SK-N-SH treated with all-trans-retinoic acid at 6 μM for 48 hours (cell line): Measurements from ENCODE around the gene HOXC13.

ENCODE experiments used
- ATAC-seq: fragments of 200-7000 bp; cut with Tn5 transposase; 3 replicates; pipeline ENCODE4 v1.9.1; 2020; ENCODE audit warnings: mild to moderate bottlenecking, moderate library complexity
- ARNTL ChIP-seq: fragments of 450-650 bp; formaldehyde crosslinking; IDR thresholded peaks from 2 replicates; pipeline ENCODE4 v1.5.0; 2020; ENCODE audit warnings: low read depth, mild to moderate bottlenecking, moderate library complexity, borderline replicate concordance
- BACH2 ChIP-seq: fragments of 250-450 bp; sonication (Bioruptor Pico); IDR thresholded peaks from 2 replicates; pipeline ENCODE4 v1.9.0; 2021; ENCODE audit warnings: mild to moderate bottlenecking, borderline replicate concordance
- CREB5 ChIP-seq: fragments of 250-450 bp; sonication (Bioruptor Pico); IDR thresholded peaks from 2 replicates; pipeline ENCODE4 v1.5.1; 2020; ENCODE audit warnings: low read depth, mild to moderate bottlenecking, moderate library complexity
- CSDC2 ChIP-seq: fragments of 250-450 bp; sonication (Bioruptor Pico); IDR thresholded peaks from 2 replicates; pipeline ENCODE4 v1.5.0; 2020; ENCODE audit warnings: mild to moderate bottlenecking, moderate library complexity
- CSRNP3 ChIP-seq: fragments of 250-450 bp; sonication (Bioruptor Pico); IDR thresholded peaks from 2 replicates; pipeline ENCODE4 v1.5.1; 2021; ENCODE audit warnings: mild to moderate bottlenecking, moderate library complexity
- ESRRG ChIP-seq: fragments of 250-450 bp; sonication (Bioruptor Pico); IDR thresholded peaks from 2 replicates; pipeline ENCODE4 v1.6.1; 2021; ENCODE audit warnings: mild to moderate bottlenecking
- GLIS3 ChIP-seq: fragments of 250-450 bp; sonication (Bioruptor Pico); IDR thresholded peaks from 2 replicates; pipeline ENCODE4 v1.5.0; 2020; ENCODE audit warnings: mild to moderate bottlenecking, moderate library complexity
- ISL1 ChIP-seq: fragments of 250-450 bp; sonication (Bioruptor Pico); IDR thresholded peaks from 2 replicates; pipeline ENCODE4 v2.1.2; 2022; ENCODE audit warnings: mild to moderate bottlenecking, moderate library complexity
- OSR1 ChIP-seq: fragments of 250-450 bp; sonication (Bioruptor Pico); IDR thresholded peaks from 2 replicates; pipeline ENCODE4 v1.8.0; 2022; ENCODE audit warnings: moderate library complexity, mild to moderate bottlenecking, inconsistent platforms
- PATZ1 ChIP-seq: fragments of 250-450 bp; sonication (Bioruptor Pico); IDR thresholded peaks from 2 replicates; pipeline ENCODE4 v1.8.0; 2020; ENCODE audit warnings: mild to moderate bottlenecking, moderate library complexity, borderline replicate concordance
- POU6F1 ChIP-seq: fragments of 250-450 bp; sonication (Bioruptor Pico); IDR thresholded peaks from 2 replicates; pipeline ENCODE4 v1.8.0; 2021; ENCODE audit warnings: low read depth, mild to moderate bottlenecking, moderate library complexity, borderline replicate concordance
- PPARA ChIP-seq: fragments of 250-450 bp; sonication (Bioruptor Pico); IDR thresholded peaks from 2 replicates; pipeline ENCODE4 v1.5.0; 2020; ENCODE audit warnings: mild to moderate bottlenecking, borderline replicate concordance
- SNAI2 ChIP-seq: fragments of 250-450 bp; sonication (Bioruptor Pico); IDR thresholded peaks from 2 replicates; pipeline ENCODE4 v1.5.0; 2020; ENCODE audit warnings: mild to moderate bottlenecking, moderate library complexity
- TCF4 ChIP-seq: fragments of 250-450 bp; sonication (Bioruptor Pico); IDR thresholded peaks from 2 replicates; pipeline ENCODE4 v1.8.0; 2021; ENCODE audit warnings: mild to moderate bottlenecking, moderate library complexity, borderline replicate concordance
- TSHZ2 ChIP-seq: fragments of 250-450 bp; sonication (Bioruptor Pico); IDR thresholded peaks from 2 replicates; pipeline ENCODE4 v1.5.0; 2020; ENCODE audit warnings: mild to moderate bottlenecking, moderate library complexity
- ZC3H10 ChIP-seq: fragments of 250-450 bp; sonication (Bioruptor Pico); IDR thresholded peaks from 2 replicates; pipeline ENCODE4 v1.5.1; 2021; ENCODE audit warnings: mild to moderate bottlenecking, moderate library complexity
- ZFP3 ChIP-seq: fragments of 250-450 bp; sonication (Bioruptor Pico); IDR thresholded peaks from 2 replicates; pipeline ENCODE4 v1.5.0; 2020; ENCODE audit warnings: mild to moderate bottlenecking, moderate library complexity
- ZFP30 ChIP-seq: fragments of 450-650 bp; formaldehyde crosslinking; IDR thresholded peaks from 2 replicates; pipeline ENCODE4 v1.5.0; 2022; ENCODE audit warnings: mild to moderate bottlenecking, moderate library complexity
- ZNF70 ChIP-seq: fragments of 450-650 bp; formaldehyde crosslinking; IDR thresholded peaks from 2 replicates; pipeline ENCODE4 v1.5.0; 2020; ENCODE audit warnings: mild to moderate bottlenecking, moderate library complexity
- ZNF8 ChIP-seq: fragments of 450-650 bp; formaldehyde crosslinking; IDR thresholded peaks from 2 replicates; pipeline ENCODE4 v1.5.0; 2020; ENCODE audit warnings: mild to moderate bottlenecking, moderate library complexity

HOXC13 gene

GRCh38 chr12:53927220-53928029 lies 11.2 kb upstream of the HOXC13 start:
- ATAC-seq = no peak
- TF ChIP-seq PPARA (CRISPR knock-in tag) (no peak), SNAI2 (CRISPR knock-in tag) (no peak), CSDC2 (CRISPR knock-in tag) (no peak), ISL1 (CRISPR knock-in tag) (no peak), CREB5 (CRISPR knock-in tag) (no peak), GLIS3 (CRISPR knock-in tag) (no peak), POU6F1 (no peak), PATZ1 (no peak), CSRNP3 (CRISPR knock-in tag) (no peak), ARNTL (CRISPR knock-in tag) (no peak), ZFP3 (CRISPR knock-in tag) (no peak), TSHZ2 (no peak), TCF4 (no peak), BACH2 (no peak)

GRCh38 chr12:53928054-53928835 lies 10.4 kb upstream of the HOXC13 start:
- no peak for ATAC-seq
- TF ChIP-seq GLIS3 (CRISPR knock-in tag) (no peak), ZNF8 (CRISPR knock-in tag) (no peak), OSR1 (no peak)
- TF ChIP-seq, all 23 proteins: peak for 0

- ATAC-seq = no peak
- TF ChIP-seq ZNF70 (CRISPR knock-in tag) (no peak), CREB5 (CRISPR knock-in tag) (no peak), ZFP3 (CRISPR knock-in tag) (no peak), ZFP30 (CRISPR knock-in tag) (no peak), ZC3H10 (CRISPR knock-in tag) (no peak), ESRRG (CRISPR knock-in tag) (no peak), CSDC2 (CRISPR knock-in tag) (no peak)
These were observed 9.1 kb upstream of the HOXC13 start for GRCh38 chr12:53929527-53929926.
